Bone marrow (tissue), 2 donors: ENCODE measurements around the gene SINHCAF.

Experiments
- DNase-seq, 2 donors: peaks; one replicate each; lab custom pipeline; 2025; lab: John Stamatoyannopoulos, UW

SINHCAF gene

DNA sequence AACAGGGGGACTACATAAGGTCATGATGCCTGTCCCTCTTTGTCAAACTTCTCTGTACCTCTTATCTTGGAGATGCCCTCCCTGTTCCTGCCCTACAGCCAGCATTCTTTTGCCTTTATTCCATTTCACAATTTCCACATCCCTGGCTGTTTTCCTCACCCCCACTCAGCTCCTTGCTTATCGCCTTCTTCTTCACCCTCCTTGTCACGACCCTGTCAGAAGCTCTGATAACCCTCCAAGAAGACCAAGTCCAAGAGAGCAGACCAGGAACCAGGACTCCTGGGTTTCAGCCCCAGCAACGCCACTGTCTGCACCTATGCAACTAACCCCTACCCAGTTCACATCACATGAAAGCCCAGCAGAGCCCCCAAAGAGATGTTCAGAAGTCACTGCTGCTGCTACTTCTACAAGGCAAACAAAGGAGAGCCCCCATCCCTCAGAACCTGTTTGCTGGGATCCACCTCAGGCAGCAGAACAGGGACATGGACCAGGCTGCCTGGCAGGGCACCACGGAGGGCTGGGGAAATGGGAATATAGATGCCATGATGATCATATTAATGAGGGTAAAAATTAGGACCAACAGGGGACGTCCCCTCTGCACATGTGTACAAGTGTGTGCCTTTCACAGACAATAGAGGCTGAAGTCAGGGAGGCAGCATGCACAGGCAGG, 92.8 kb downstream of the SINHCAF start:
- DNase-seq, result no peak

DNA sequence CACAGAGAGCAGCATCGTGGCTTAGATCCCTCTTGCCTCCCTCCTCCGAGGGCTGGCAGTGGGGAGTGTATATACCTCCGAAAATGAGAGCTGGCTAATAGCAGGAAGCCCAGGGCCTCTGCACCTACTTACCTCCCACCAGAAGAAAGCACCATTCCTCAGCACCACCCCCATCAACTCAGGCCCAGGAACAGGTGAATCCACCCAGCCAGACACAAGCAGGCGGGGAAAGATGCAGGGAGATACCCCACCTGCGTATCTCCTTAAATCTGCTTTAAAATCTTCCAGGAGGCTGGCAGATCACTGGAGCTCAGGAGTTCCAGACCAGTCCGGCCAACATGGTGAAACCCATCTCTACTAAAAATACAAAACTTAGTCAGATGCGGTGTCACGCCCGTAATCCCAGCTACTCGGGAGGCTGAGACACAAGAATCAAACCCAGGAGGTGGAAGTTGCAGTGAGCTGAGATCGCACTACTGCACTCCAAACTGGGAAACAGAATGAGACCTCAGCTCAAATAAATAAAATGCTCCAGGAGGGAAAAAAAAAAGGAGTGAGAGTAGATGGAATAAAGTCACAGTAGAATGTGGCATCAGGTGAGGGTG, 93.5 kb downstream of the SINHCAF start:
- no peak for DNase-seq

DNA sequence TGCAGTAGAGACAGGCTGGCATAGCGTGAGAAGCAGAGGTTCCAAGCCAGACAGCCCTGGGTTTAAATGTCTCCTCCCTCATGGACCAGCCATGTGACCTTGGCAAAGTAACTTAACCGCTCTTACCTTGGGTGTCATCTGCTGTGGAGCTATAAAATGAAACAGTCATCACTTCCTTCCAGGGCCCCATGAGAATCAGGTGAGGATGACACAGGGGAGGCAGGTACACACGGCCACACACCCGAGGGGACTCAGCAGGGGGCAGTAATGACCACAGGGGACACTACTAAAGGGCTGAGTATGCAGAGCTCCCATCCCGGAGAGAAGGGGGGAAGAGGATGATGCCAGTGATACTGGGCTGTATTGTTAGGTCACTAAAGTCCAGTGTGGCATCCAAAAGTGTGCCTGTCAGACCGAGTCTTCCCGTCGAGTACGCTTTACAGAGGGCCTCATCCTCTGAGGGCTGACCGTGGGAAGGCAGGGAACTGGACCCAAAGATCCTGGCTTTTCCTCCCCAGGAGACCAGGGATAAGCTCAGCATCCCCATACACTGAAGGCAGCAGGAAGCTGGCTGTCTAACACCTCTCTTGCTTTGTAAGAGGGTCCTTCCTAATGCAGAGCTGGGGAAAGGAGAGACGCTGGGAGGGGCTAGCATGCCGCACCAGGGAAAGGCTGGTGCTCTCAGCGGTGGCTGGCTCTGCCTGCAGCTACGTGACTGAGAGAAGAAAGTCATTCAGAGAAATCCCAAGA, 94.2 kb downstream of the SINHCAF start:
- no peak for DNase-seq
